HG03378 (cell line): ENCODE data around the gene AIFM1.

Experiments used
- ATAC-seq: cut with Tn5 transposase; IDR thresholded peaks from one replicate; pipeline ENCODE4 v1.9.1; 2021; ENCODE audit warnings: mild to moderate bottlenecking, moderate library complexity; ENCODE audit not compliant: unreplicated experiment

The AIFM1 gene

DNA sequence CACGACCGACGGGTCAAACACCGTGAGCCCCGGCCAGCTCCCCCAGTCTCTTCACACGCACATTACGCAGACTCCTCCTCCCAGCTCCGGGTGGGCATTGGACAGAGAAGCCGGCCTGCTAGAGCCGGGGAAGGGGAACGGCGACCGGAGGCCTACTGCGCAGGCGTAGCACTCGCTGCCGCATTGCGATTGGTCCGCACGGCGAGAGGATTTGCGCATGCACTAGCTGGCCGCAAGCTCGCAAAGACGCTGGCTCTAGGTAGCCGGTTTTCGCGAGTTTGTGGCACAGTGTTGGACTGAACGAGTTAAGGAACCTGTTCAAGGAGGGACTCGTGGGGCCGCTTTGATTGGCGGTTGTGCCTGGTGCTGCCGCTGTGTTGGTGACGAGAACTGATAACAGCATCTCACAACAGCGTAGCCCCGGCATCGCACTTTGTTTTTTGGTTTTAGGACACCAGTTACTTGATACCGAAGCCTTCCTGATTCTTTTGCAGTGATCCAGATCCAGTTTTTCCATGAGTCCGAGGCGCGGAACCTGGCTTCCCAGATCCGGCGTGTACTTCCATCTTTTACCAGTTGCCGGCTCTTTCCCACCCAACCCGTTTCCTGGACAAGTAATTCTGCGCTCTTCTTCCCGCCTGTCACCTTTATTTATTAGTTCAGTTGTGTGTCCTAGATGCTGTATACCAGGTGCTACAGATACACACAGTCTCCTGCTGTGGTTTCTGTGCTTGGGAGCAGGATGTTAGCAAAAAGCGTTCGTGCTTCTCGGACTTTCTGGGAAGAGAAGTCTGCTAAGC lies at the start of gene AIFM1:
Gene AIFM1, minus strand, starts transcription at position 139 of the 800 bp plus-strand sequence. CDS start 185 bp downstream, outside the sequence.
- peak; percentile 84 for ATAC-seq

DNA sequence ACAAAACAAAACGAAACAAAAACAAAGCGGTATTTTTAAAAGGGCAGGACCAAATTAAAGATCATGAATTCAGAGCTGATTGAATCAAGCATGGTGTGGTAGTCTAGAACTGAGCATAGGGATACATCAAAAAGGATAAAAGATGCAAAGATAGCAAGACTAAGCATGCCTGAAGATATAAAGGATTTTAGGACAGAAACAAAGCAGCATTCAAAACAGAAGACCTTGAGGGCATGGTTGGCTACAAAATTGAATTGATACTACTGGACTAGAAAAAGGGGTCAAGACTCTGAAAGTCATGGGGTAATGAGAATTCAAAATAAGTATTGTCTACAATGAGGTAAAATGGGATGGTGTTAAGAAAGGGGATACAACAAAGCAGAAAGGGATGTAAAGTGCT lies 47.7 kb upstream of the AIFM1 start:
- ATAC-seq, result no peak

DNA sequence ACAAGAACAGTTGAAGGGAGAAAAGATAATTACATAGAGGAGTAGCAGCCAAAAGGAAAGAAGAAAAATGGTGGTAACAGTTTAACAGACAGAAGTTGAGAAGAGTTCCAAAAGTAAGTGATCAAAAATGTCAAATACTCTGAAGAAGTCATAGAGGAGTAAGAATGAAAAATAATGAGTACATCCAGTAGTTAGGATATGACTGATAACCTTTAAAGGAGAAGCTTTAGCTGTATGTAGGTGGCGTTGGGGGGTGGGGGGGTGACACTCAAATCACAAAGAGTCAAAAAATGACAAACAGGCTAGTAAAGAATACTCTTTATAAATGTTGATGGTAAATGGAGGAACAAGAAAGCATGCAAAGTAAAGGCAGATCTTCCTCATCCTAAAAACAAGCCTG lies 46.7 kb upstream of the AIFM1 start:
- no peak for ATAC-seq

DNA sequence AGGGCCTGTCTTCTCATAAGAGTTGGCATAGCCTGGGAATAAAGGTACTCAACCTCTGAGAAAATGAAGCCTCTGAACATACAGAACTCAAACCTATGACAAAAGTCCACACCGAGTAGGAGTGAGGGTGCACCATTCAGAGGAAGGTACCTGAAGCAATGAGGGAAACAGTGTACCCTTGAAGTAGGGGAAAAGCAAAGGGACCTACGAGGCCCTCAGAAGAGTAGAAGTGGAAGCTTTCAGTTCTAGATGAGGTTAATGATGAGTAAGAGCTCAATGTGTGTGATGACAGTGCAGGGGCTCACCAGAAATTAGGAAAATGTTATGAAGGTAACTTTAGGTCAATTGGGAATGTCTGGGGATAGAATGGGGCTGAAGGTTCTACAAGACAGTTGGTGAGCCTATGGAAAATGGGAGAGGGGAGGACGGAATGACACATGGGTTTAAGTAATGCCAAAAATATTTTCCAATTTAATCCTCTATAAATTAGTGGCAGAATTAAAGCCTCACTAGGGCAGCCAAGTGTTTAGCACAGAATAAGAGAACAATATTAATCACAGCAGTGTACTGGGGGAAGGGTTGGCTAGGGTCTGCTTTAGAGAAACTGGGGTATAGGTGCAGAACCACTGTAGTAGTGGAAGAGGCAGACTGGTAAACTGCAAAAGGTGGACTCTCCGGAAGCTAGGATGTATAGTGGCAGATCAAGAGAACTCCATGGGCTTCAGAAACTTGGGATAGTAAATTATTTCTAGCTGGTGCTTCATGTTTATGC lies 46.0 kb upstream of the AIFM1 start:
- ATAC-seq, result no peak

DNA sequence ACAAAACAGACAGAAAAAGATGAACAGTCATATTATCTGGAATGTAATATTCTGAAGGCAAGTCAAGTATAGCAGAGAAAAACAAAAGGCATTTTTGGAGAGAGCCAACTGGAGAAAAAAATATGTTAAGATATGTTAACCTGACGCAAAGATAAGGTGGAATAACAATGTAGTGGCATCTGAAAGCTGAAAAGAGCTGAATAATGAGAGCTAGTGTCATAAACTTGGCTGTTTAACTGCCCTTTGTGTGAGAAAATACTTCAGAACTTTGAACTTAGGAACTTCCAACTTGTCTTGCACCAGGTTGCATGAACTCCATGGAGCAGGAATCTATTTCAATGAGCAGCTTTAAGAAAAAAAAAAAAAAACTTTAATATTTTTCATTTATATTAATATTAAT lies 39.0 kb upstream of the AIFM1 start:
- no peak for ATAC-seq

DNA sequence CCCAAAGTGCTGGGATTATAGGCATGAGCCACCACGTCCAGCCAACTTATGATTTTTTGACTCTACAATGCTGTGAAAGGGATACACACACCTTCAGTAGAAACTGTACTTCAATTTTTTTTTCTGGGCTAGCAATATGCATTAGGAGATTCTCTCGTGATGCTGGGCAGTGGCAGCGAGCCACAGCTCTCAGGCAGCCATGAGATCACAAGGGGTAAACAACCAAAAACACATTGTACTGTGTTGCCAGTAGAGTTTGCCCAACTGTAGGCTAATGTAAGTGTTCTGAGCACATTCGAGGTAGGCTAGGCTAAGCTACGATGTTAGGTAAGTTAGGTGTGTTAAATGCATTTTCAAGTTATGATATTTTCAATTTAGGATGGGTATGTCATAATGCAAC lies 31.8 kb upstream of the AIFM1 start:
- no peak for ATAC-seq

DNA sequence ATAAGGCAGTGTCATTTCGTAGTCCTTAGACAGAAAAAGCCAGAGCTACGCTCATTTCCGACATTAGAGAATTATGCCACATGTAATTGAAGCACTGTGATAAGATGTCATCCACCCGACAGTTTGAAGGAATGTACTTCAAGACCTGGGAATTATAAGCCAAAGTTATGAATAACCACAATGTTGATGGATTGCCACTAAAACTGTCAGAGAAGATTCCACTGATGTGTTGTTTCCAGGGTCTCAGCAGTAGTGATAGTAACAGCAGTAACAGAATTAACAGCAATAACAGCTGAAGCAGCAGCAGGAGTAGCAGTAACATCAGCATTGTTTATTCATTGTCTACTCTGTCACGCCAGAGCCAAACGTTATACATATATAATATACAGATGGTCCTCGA lies 30.8 kb upstream of the AIFM1 start:
- no peak for ATAC-seq

DNA sequence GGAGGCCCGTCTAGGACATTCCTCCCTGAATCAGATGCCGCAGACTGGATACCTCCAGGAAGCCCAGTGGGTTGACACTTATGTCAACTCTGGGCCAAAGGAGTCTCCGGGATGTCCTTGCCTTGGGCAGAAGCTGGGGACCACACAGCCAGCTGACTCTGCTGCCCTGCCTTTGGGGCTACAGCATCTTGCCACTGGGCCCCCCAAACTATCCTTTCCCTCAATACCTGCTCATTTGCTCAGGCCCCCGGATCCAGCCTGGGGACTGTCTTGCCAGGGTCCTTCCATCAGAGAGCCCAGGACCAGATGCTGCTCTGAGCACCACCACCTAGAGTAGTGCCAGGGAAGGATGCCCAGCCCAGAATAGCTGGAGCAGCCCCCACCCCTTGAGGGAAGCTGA lies 25.2 kb upstream of the AIFM1 start:
- no peak for ATAC-seq

DNA sequence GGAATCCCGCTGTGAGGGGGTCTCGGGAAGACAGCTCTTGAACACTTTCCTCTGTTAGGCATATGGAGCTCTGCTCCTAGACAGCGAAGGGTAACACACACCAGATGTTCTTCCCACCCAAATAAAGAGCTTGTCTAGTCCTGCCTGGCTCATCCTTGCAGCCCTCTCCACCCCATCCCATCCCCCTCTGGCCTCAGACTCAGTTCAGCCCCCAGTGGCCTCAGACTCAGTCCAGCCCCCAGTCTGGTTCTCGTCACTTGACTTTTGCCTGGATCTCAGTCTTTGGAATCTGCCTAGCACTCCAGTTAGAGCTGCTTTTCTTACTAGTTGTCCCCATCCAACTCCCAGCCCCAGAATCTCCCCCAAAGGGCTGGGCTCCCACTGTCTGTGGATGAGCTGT lies 21.0 kb upstream of the AIFM1 start:
- ATAC-seq, result no peak

DNA sequence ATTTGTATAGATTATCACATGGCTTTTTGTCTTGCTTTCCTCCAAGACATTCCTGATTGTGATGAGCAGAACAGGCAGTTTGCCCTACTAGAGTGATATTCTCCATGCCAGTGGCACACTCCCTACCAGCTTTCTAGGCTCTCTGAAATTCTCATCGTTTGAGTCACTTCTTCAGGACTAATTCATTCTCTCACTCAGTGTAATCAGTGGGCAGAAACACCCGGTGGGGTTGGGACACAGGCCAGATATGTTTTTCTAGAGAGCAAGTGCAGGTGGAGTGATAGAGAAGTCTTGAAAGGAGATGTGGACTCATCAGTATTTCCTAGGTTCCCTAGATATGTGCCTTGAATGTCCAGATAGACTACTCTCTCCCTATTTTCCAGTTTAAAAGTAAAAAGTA lies 19.2 kb upstream of the AIFM1 start:
- no peak for ATAC-seq

DNA sequence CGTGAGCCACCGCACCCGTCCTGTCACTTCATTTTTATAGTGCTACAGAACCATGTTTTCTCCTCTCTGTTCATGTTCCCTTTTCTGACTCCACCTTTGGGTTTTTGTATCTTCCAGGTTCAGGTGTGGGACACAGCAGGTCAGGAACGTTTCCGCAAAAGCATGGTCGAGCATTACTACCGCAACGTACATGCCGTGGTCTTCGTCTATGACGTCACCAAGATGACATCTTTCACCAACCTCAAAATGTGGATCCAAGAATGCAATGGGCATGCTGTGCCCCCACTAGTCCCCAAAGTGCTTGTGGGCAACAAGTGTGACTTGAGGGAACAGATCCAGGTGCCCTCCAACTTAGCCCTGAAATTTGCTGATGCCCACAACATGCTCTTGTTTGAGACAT lies 18.5 kb upstream of the AIFM1 start:
- no peak for ATAC-seq

DNA sequence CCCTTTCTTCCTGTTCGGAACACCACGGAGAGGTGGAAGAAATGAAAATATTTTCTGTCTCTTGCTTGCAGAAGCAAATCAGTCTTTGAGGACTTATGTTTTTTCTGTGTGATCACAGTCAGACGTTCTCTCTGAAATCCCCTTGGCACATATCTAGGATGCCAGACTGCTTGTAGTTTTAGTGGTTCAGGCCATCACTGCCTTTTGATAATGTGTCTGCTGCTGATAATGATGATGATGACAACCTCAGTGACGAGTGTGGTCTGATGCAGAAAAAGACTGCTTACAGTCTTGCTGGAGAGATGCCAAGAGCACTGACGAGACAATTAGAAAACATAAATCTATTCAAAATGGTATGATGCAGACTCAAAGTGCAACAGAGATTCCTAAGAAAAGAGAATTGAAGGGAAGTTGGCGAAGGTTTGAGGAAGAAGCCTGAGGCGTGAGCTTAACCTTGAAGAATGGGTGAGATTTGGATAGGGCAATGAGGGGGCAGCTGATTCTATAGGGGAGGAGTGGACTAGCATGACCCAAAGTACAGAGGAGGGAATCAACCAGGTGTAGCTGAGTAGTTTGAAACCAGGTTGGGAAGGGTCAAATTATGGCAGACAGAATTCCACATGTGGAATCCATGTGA lies 14.1 kb upstream of the AIFM1 start:
- no peak for ATAC-seq

DNA sequence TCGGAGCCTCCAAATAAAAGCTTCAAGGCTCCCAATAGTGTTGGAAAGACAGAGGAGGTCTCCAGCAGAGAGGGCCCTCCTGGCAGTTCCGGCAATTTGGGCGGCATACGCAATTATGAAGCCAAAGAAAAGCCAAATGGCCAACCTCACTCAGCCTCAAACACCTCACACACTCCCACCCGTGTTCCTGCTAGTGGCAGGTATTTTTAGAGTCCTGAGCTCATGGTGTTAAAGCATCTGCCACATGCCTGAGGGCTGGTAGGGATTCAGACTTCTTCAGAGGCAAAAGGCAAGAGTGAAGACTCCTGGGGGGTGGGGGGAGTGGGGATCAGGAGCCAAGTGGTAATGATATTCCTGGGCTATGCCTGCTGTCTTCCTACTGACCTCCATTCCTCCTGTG lies 13.5 kb upstream of the AIFM1 start:
- ATAC-seq, result no peak

DNA sequence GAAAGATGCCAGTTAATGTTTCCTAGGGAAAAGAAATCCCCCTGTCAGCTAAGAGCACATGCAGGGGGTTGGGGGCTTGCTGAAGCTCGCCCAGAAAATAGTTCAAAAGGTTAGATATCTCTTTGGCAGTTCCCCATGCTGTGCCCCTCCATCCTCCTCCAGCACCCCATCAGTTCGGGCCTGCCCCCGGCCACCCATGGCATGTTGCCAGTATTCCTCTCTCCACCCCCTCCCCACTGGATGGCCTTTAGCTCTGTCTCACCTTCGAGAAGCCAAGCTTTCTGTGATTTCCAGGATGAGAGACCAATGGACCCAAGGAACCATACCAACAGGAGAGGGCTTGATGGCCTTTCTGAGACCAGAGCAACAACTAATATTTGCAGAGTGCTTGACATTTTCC lies 11.3 kb upstream of the AIFM1 start:
- no peak for ATAC-seq

DNA sequence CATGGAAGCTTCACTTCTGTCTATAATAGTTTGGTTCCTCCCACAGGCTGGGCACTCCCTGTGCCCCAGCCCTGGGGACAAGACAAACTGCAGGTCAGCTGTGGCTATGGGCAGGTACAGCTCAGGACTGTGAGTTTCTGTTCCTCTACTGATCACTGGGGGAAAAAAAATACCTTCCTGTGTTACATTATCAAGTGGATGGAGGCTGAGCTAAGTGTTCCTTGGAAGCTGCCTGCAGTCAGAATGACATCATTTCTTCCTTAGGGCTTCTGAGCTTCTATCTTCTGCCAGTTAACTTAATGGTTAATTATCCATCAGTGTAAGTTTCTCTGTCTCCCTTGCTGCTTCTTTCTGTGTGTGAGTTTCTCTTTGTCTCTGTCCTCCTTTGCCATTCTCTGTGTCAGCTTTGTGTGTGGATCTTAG lies 10.7 kb upstream of the AIFM1 start:
- peak; percentile 87 for ATAC-seq

DNA sequence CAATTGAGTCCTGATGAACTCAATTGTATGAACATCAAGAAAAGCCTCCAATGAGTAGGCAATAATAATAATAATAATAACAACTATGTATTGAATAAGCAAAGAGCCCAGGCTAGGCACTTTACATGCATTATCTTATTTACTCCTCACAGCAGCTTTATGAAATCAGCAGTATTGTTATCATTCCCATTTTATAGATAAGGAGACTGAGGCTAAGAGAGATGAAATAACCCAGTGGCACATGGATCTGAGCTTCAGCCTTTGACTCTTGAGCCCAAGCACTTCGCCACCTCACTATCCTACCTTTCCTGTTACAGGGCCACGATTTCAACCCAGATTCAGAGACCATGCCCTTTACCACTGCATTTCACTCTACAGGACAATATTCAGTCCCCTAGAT lies 9.3 kb upstream of the AIFM1 start:
- no peak for ATAC-seq

DNA sequence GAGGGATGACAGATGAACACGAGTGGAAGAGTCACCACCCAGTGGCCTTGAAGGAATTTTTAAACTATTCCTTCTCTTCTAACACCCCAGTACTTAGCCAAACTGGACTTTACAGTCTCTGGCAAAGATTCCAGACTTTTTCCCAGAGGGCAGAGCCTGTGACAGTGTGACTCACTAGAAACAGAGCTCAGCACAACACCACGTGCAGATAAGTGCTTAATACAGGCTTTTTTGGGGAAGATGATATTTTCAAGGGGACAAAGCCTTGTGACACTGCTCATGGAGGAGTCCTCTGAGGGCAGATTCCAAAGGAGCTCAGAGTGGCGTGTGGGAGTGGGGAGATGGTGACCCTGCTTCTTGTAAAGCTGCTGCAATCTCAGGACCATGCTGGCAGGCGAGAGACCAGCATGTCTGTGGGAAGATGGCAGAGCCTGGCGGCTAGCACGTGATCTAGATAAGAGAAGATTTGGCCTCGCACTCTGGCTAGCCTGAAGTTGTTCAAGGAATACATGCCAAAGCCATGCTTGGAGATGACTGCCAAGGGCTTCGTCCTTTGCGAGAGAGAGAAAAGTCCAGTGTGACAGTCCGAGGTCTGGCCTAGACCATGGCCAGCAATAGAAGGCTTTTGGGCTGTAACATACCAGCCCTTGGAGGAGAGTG lies 8.5 kb upstream of the AIFM1 start:
- ATAC-seq, result no peak

DNA sequence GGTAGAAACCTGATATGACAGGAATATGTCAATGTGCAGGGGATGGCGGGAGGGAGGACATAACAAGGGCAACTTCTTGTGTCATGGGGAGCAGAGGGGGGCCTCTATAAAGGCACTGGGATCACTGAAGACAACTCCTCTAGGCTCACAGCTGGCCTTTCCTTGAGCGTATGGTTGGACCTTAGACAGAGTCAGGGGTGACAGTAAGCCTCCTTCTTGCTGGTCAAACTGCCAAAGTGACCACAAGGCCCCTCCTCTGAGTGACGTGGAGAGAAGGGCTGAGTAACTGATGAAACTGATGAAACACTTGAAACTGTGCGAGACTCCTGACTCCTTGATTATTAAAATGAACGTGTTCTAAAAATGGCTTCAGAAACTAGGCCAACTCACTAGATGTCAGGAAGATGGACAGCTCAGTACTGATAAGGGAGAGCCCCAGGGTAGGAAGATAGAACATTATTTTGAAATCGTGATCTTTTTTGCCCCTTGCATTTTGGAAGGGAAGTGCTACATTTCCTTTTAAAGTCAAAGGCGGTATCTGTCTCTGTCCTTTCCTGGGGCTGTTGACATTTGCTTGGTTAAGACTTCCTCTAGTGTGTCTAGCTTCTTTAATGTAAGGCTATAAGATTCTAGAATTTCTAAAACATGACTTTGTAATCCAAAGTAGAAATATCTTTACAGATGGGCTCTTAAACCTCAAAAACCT lies 7.7 kb upstream of the AIFM1 start:
- ATAC-seq, result peak; percentile 34

DNA sequence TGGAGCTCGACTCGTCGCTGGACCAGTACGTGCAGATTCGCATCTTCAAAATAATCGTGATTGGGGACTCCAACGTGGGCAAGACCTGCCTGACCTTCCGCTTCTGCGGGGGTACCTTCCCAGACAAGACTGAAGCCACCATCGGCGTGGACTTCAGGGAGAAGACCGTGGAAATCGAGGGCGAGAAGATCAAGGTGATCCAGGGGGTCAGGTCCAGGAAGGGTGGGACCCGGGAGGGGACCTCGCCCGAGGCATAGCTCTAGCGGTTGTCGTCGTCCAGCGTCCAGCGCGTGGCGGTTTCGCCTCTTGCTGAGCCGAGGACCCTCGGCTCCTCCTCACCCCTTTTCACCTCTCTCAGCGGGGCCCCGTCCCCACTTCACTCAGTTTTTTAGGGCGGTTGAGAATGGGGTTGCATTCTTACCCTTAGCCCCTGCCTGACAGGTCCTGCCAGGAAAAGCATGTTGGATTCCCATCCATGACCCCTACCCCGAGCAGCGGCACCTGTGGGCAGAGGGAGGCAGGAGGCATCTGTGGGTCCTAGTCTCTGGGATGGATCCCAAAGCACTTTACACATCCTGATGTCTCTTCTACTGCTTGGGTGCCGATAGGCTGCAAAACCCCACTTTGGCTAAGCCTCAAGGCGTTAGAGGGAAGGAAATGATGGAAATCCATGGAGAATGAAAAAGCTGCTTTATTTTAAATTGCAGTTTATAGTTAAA lies 6.6 kb upstream of the AIFM1 start:
- no peak for ATAC-seq
